Measurements from ENCODE around the gene TOB1.
"Not testable (repeated sequence)": the region's sequence is repeated elsewhere in the genome, so short reads cannot be mapped to it uniquely, and the experiment has no call there.

Gene TOB1

GRCh38 chr17:50902372-50903353 lies 36.5 kb upstream of the TOB1 start:
- TF ChIP-seq, protein P1, sequence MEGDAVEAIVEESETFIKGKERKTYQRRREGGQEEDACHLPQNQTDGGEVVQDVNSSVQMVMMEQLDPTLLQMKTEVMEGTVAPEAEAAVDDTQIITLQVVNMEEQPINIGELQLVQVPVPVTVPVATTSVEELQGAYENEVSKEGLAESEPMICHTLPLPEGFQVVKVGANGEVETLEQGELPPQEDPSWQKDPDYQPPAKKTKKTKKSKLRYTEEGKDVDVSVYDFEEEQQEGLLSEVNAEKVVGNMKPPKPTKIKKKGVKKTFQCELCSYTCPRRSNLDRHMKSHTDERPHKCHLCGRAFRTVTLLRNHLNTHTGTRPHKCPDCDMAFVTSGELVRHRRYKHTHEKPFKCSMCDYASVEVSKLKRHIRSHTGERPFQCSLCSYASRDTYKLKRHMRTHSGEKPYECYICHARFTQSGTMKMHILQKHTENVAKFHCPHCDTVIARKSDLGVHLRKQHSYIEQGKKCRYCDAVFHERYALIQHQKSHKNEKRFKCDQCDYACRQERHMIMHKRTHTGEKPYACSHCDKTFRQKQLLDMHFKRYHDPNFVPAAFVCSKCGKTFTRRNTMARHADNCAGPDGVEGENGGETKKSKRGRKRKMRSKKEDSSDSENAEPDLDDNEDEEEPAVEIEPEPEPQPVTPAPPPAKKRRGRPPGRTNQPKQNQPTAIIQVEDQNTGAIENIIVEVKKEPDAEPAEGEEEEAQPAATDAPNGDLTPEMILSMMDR (IDR thresholded peaks at IDR 0.05; ENCODE audit: insufficient read depth, low read depth, low read length, missing control alignments), result no peak

GRCh38 chr17:50900383-50900892 lies 34.3 kb upstream of the TOB1 start:
- TF ChIP-seq, protein P1 (IDR thresholded peaks at IDR 0.05; ENCODE audit: insufficient read depth, low read depth, low read length, missing control alignments), result no peak
- DNase-seq (ENCODE audit: low read depth), result no peak
- no peak overlapping the region for H3K4me3 ChIP-seq (ENCODE audit: low read depth, low read length)

More at GRCh38 chr17:50902372-50903353, 36.5 kb upstream of the TOB1 start:
- DNase-seq (ENCODE audit: low read depth), result no peak
- H3K4me3 ChIP-seq (ENCODE audit: low read depth, low read length), result no peak overlapping the region

DNA sequence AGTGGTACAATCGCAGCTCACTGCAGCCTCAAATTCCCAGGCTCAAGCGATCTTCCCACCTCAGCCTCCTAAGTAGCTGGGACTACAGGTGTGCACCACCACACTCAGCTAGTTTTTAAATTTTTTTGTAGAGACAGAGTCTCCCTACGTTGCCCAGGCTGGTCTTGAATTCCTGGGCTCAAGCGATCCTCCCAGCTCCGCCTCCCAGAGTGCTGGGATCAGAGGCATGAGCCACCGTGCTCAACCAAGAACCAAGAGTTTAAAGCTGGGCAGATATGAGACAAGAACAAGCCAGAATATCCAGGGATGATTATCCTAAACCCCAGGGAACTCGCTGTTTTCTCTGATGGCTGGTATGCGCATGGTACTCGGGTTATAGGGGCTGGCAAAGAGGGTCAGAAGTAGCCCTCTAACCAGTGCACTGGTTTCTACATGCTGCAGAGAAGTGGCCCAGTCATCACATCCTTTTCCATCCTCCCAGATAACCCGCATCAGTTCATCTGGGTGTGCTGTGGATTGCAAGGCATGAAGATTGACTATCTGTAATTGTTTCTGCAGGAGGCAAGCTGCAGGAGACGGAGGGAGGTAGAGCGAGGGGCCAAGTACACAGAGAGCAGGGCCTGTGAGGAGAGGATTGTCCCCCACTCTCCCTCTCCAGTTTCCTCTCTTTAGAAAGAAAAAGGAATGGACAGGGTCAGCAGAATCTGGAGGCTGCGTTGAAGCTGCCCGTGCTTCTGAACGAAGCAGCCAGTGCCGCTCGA lies 33.6 kb upstream of the TOB1 start:
- TF ChIP-seq, protein P1 (IDR thresholded peaks at IDR 0.05; ENCODE audit: insufficient read depth, low read depth, low read length, missing control alignments), result no peak
- DNase-seq (ENCODE audit: low read depth), result no peak
- no peak overlapping the region for H3K4me3 ChIP-seq (ENCODE audit: low read depth, low read length)

GRCh38 chr17:50899005-50899460 lies 32.9 kb upstream of the TOB1 start:
- TF ChIP-seq, protein P1 (IDR thresholded peaks at IDR 0.05; ENCODE audit: insufficient read depth, low read depth, low read length, missing control alignments), result no peak
- H3K4me3 ChIP-seq (ENCODE audit: low read depth, low read length), result no peak overlapping the region
- DNase-seq (ENCODE audit: low read depth), result no peak

GRCh38 chr17:50898369-50899004 lies 32.3 kb upstream of the TOB1 start:
- H3K4me3 ChIP-seq (ENCODE audit: low read depth, low read length), result no peak overlapping the region
- no peak for DNase-seq (ENCODE audit: low read depth)
- TF ChIP-seq, protein P1 (IDR thresholded peaks at IDR 0.05; ENCODE audit: insufficient read depth, low read depth, low read length, missing control alignments), result no peak

DNA sequence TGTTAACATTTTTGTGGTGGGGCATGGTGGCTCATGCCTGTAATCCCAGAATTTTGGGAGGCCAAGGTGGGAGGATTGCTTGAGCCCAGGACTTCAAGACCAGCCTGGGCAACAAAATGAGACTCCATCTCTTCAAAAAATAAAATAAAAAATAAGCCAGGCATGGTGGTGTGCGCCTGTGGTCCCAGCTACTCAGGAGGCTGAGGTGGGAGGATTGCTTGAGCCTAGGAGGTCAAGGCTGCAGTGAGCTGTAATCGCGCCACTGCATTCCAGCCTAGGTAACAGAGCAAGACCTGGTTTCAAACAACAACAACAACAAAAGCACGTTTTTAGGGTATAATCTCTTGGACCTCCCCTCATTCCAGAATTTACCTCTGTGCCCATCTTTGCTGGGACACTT lies 28.4 kb upstream of the TOB1 start:
- DNase-seq (ENCODE audit: low read depth); H3K4me3 ChIP-seq (ENCODE audit: low read depth, low read length): not testable (repeated sequence)

Measured in GM12865 (cell line).